H1 (cell line): Measurements from ENCODE around the gene CYP1A1. TPM values are rescaled to one million over a fixed set of nuclear protein-coding genes. Genes with fewer than 3 reads are reported as not detected.

Experiments
- CTCF ChIA-PET: fragments of 300-600 bp; sonication (Branson Sonifier 250); formaldehyde crosslinking; loops from one replicate; lab custom pipeline; 2021; ENCODE audit not compliant: partially characterized antibody; lab: Charles Lee
- POLR2A ChIA-PET: fragments of 300-600 bp; sonication (Branson Sonifier 250); formaldehyde crosslinking; loops from one replicate; lab custom pipeline; 2021; ENCODE audit warnings: inconsistent platforms; ENCODE audit not compliant: partially characterized antibody; lab: Charles Lee
- DNase-seq, 2 experiments: peaks; one replicate each; pipeline versions ENCODE4 v3.0.0 to v3.0.0-alpha.2; 2010 to 2022; ENCODE audit warnings: low spot score in 2 of 2, low read depth in 1 of 2, mixed read lengths in 1 of 2
- FAIRE-seq: peaks from 2 replicates; lab custom pipeline; 2011; peaks lifted over from hg19 to GRCh38; lab: Jason Lieb, UNC
- H2AFZ ChIP-seq: 2 replicates; pipeline ENCODE4 v1.8.1; 2012; ENCODE audit warnings: low read length, inconsistent platforms
- H2AK5ac ChIP-seq: 2 replicates; pipeline ENCODE4 v1.6.1; 2013; ENCODE audit warnings: low read depth, low read length
- H2BK120ac ChIP-seq: replicated peaks from 2 replicates; pipeline ENCODE3; 2013; ENCODE audit warnings: low read depth, low read length, inconsistent platforms
- H2BK12ac ChIP-seq: 2 replicates; pipeline ENCODE4 v1.6.1; 2013; ENCODE audit warnings: low read depth, low read length
- H2BK15ac ChIP-seq: 2 replicates; pipeline ENCODE4 v1.6.1; 2013; ENCODE audit warnings: low read length
- H2BK20ac ChIP-seq: 2 replicates; pipeline ENCODE4 v1.6.1; 2013; ENCODE audit warnings: low read length
- H2BK5ac ChIP-seq: 2 replicates; pipeline ENCODE4 v1.6.1; 2013; ENCODE audit warnings: low read depth, low read length
- H3K14ac ChIP-seq: 2 replicates; pipeline ENCODE4 v1.6.1; 2013; ENCODE audit warnings: inconsistent platforms; ENCODE audit not compliant: insufficient read length
- H3K18ac ChIP-seq: 2 replicates; pipeline ENCODE4 v1.6.1; 2013; ENCODE audit warnings: low read length; ENCODE audit errors: extremely low read depth
- H3K23ac ChIP-seq: 2 replicates; pipeline ENCODE4 v1.6.1; 2013; ENCODE audit warnings: inconsistent platforms; ENCODE audit not compliant: insufficient read length
- H3K23me2 ChIP-seq: 2 replicates; pipeline ENCODE4 v1.6.1; 2013; ENCODE audit warnings: low read depth, low read length
- H3K27ac ChIP-seq: 2 replicates; pipeline ENCODE4 v1.6.1; 2011; ENCODE audit warnings: low read depth, low read length, inconsistent platforms
- H3K27me3 ChIP-seq, 4 experiments: replicated peaks in 1 of 4; 1 replicate in 1 of 4; 2 replicates in 3 of 4; pipeline versions ENCODE4 v1.6.1 to v1.8.1; 2011 to 2013; ENCODE audit warnings: low read length in 3 of 4, mild to moderate bottlenecking in 3 of 4, inconsistent platforms in 2 of 4, mixed read lengths in 2 of 4, moderate library complexity in 1 of 4; ENCODE audit not compliant: control insufficient read depth in 3 of 4, insufficient read depth in 3 of 4; ENCODE audit errors: extremely low read depth in 1 of 4
- H3K36me3 ChIP-seq, 4 experiments: 2 replicates each; pipeline versions ENCODE4 v1.6.1 to v1.8.1; 2011 to 2013; ENCODE audit warnings: mild to moderate bottlenecking in 4 of 4, low read length in 3 of 4, moderate library complexity in 2 of 4, control low read depth in 1 of 4, inconsistent platforms in 1 of 4; ENCODE audit not compliant: insufficient read depth in 4 of 4, control insufficient read depth in 2 of 4
- H3K4ac ChIP-seq: replicated peaks from 2 replicates; pipeline ENCODE3; 2013; ENCODE audit warnings: low read length, low read depth, mixed read lengths, inconsistent platforms; ENCODE audit not compliant: insufficient read length
- H3K4me1 ChIP-seq, 4 experiments: replicated peaks in 1 of 4; 1 replicate in 1 of 4; 2 replicates in 3 of 4; pipeline versions ENCODE4 v1.6.1 to v1.8.1; 2011 to 2013; ENCODE audit warnings: low read length in 3 of 4, inconsistent platforms in 2 of 4, mixed read lengths in 1 of 4; ENCODE audit not compliant: insufficient read depth in 4 of 4, control insufficient read depth in 3 of 4
- H3K4me2 ChIP-seq, 2 experiments: 2 replicates each; pipeline versions ENCODE4 v1.6.1 to v1.8.1; 2011 to 2013; ENCODE audit warnings: low read depth in 2 of 2, low read length in 2 of 2, control low read depth in 1 of 2, inconsistent platforms in 1 of 2, mild to moderate bottlenecking in 1 of 2; ENCODE audit not compliant: insufficient read depth in 1 of 2
- H3K4me3 ChIP-seq, 4 experiments: fragments of 200-600, 300-600 bp in 1 of 4; sonication (generic), shearing (Covaris generic), sonication (Bioruptor Twin) in 1 of 4; 2 replicates each; pipeline versions ENCODE4 v1.5.1 to v1.8.1; 2011 to 2016; ENCODE audit warnings: low read length in 4 of 4, low read depth in 3 of 4, control low read depth in 2 of 4, inconsistent platforms in 2 of 4, mild to moderate bottlenecking in 2 of 4, mixed read lengths in 1 of 4, moderate library complexity in 1 of 4; ENCODE audit not compliant: insufficient read depth in 2 of 4; ENCODE audit errors: extremely low read depth in 1 of 4
- H3K56ac ChIP-seq: replicated peaks from 2 replicates; pipeline ENCODE3; 2013; ENCODE audit warnings: low read depth, mild to moderate bottlenecking, mixed read lengths, low read length, inconsistent platforms; ENCODE audit not compliant: insufficient read length
- H3K79me1 ChIP-seq: 2 replicates; pipeline ENCODE4 v1.6.1; 2013; ENCODE audit warnings: low read depth, low read length, control low read depth
- H3K79me2 ChIP-seq, 2 experiments: 2 replicates each; pipeline versions ENCODE4 v1.6.1 to v1.8.1; 2012 to 2013; ENCODE audit warnings: low read length in 2 of 2, mild to moderate bottlenecking in 2 of 2, inconsistent platforms in 1 of 2; ENCODE audit not compliant: insufficient read depth in 2 of 2, control insufficient read depth in 1 of 2
- H3K9ac ChIP-seq, 4 experiments: replicated peaks in 1 of 4; 1 replicate in 1 of 4; 2 replicates in 3 of 4; pipeline versions ENCODE4 v1.6.1 to v1.8.1; 2011 to 2013; ENCODE audit warnings: low read depth in 3 of 4, low read length in 3 of 4, control low read depth in 2 of 4, mild to moderate bottlenecking in 2 of 4, moderate library complexity in 2 of 4, inconsistent platforms in 1 of 4; ENCODE audit errors: extremely low read depth in 1 of 4
- H3K9me3 ChIP-seq, 2 experiments: 2 replicates each; pipeline versions ENCODE4 v1.6.1 to v1.8.1; 2012 to 2013; ENCODE audit warnings: mild to moderate bottlenecking in 2 of 2, moderate library complexity in 2 of 2, control low read depth in 1 of 2, inconsistent platforms in 1 of 2, low read depth in 1 of 2, low read length in 1 of 2, mixed read lengths in 1 of 2; ENCODE audit not compliant: insufficient read depth in 2 of 2
- H4K20me1 ChIP-seq, 2 experiments: replicated peaks in 1 of 2; 2 replicates each; pipeline versions ENCODE3 to v1.8.1; 2011 to 2013; ENCODE audit warnings: inconsistent platforms in 2 of 2, low read length in 2 of 2, mild to moderate bottlenecking in 1 of 2; ENCODE audit not compliant: insufficient read depth in 2 of 2, control insufficient read depth in 1 of 2
- H4K5ac ChIP-seq: 2 replicates; pipeline ENCODE4 v1.6.1; 2013; ENCODE audit warnings: low read length, low read depth, mixed read lengths, inconsistent platforms; ENCODE audit not compliant: insufficient read length
- H4K8ac ChIP-seq: 2 replicates; pipeline ENCODE4 v1.8.0; 2013; ENCODE audit warnings: mild to moderate bottlenecking, moderate library complexity, low read length, inconsistent platforms; ENCODE audit not compliant: insufficient read depth; ENCODE audit errors: extremely low read depth
- H4K91ac ChIP-seq: replicated peaks from 2 replicates; pipeline ENCODE3; 2013; ENCODE audit warnings: low read length, mixed read lengths, inconsistent platforms; ENCODE audit not compliant: insufficient read length
- CHD1 ChIP-seq: IDR thresholded peaks from 2 replicates; pipeline ENCODE4 v1.6.1; 2012; ENCODE audit warnings: low read depth, low read length, improper control_type of control experiment
- CTBP2 ChIP-seq: IDR thresholded peaks from 2 replicates; pipeline ENCODE4 v1.7.0; 2011; ENCODE audit warnings: borderline replicate concordance, mild to moderate bottlenecking, moderate library complexity, mixed read lengths, low read length; ENCODE audit not compliant: insufficient read depth, insufficient read length
- HDAC6 ChIP-seq: IDR thresholded peaks from one replicate; pipeline ENCODE4 v1.7.1; 2012; ENCODE audit warnings: low read depth, mild to moderate bottlenecking, inconsistent platforms, low read length, moderate library complexity
- POLR2AphosphoS5 ChIP-seq: IDR thresholded peaks from 2 replicates; pipeline ENCODE4 v1.6.1; 2011; ENCODE audit warnings: low read depth, low read length
- RFX5 ChIP-seq: IDR thresholded peaks from 2 replicates; pipeline ENCODE4 v1.6.1; 2011; ENCODE audit warnings: low read depth, low read length, improper control_type of control experiment, borderline replicate concordance
- SIN3A ChIP-seq, 2 experiments: IDR thresholded peaks in 1 of 2; conservative IDR thresholded peaks in 1 of 2; 2 replicates each; pipeline ENCODE4 v1.6.1; 2011 to 2012; ENCODE audit warnings: low read length in 2 of 2, improper control_type of control experiment in 1 of 2, low read depth in 1 of 2, mild to moderate bottlenecking in 1 of 2
- SP1 ChIP-seq: IDR thresholded peaks from 2 replicates; pipeline ENCODE4 v1.6.1; 2011; ENCODE audit warnings: low read depth, low read length
- SRF ChIP-seq: IDR thresholded peaks from 2 replicates; pipeline ENCODE4 v1.6.1; 2011; ENCODE audit warnings: mild to moderate bottlenecking, low read depth, low read length, moderate library complexity
- SUZ12 ChIP-seq: fragments of 200-600 bp; sonication (generic); IDR thresholded peaks from 2 replicates; pipeline ENCODE4 v1.6.1; 2012; ENCODE audit warnings: mild to moderate bottlenecking, inconsistent platforms, low read length, moderate library complexity, mixed read lengths
- YY1 ChIP-seq: IDR thresholded peaks from 2 replicates; pipeline ENCODE4 v1.6.1; 2011; ENCODE audit warnings: low read depth, mild to moderate bottlenecking, low read length
- ZNF274 ChIP-seq: IDR thresholded peaks from 2 replicates; pipeline ENCODE4 v1.7.0; 2012; ENCODE audit warnings: low read length, borderline replicate concordance; ENCODE audit errors: extremely low read depth
- WGBS, 2 experiments: shearing (Covaris generic) in 1 of 2; methylation state at CpG; one replicate each; pipeline versions ENCODE4 v1.1.6 to v1.1.7; 2013 to 2015; ENCODE audit warnings: low lambda C conversion rate in 2 of 2, mixed read lengths in 2 of 2, inconsistent platforms in 1 of 2, low coverage in 1 of 2, missing lambda C conversion rate in 1 of 2; ENCODE audit not compliant: insufficient replicate concordance in 2 of 2, insufficient coverage in 1 of 2, insufficient read length in 1 of 2; ENCODE audit errors: extremely low coverage in 1 of 2, missing lambda C conversion rate in 1 of 2; 5-methylcytosine and 5-hydroxymethylcytosine counted together
- polyA plus RNA-seq, 7 experiments: library from polyadenylated mRNA; depleted of rRNA in 3 of 7; stranded (reverse) in 5 of 7; unstranded in 2 of 7; fragments of >200 nt in 5 of 7; fragments of 200-250 nt in 2 of 7; gene quantifications; 1 replicate in 5 of 7; 2 replicates in 1 of 7; 4 replicates in 1 of 7; pipeline versions ENCODE4 v1.2.1 to v1.2.3, GENCODE V29; 2011 to 2013; ENCODE audit warnings: missing spikeins in 2 of 7, mixed read lengths in 2 of 7
- total RNA-seq: library from RNA; stranded (reverse); fragmentation: NEBNext Ultra II Directional; extraction: Animal tissue kit (Norgen Biotek cat#: 25700); gene quantifications from 2 replicates; pipeline ENCODE4 v1.2.1, GENCODE V29; 2021

CYP1A1 gene
- total and polyA plus RNA-seq, 2 of the 8 experiments (the other 6 are each of a cell fraction or from before 2014, with no cell fraction given) = 0.32 to 0.35 TPM

DNA sequence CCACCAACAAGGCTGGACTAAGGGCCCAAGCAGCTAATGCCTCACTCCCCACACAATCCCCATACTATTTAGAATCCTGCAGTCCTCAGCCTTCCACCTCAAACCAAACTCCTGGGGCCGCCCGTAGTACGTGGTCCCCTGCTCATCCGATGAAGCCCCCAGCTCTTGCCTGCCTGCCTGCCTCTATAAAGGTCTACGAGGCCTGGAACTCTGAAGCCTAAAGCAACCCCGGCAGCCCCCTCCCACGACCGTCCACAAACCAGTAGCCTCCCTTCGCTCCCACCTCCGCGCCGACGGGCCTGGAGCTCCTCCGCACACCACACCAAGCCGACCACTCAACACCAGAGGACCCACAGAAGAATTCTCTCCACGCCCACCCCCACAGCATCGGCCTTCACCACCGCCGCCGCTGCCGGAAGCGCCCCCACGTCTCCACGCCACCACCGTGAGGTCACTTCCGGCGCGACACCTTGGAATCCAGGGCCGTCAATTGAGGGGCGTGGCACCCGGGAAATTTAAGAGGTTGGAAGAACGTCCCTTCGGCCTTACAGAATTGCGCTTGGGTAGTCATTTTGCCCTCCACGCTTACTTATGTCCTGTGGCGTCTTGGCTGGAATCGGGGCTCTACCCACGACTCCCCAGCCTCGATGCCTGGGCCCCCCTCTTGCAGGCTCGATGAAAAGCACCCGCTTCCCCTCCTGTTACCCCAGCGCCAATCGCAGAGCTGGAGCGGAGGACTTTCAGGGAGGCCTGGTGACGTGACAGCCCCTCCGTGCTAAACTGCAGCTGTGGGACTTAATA is 29.5 kb downstream of the CYP1A1 start, which contains the start of gene EDC3:
Gene EDC3 (minus strand): TSS at position 428 of the 801 bp plus-strand sequence. CDS start 20,900 bp downstream, outside the sequence.
- Histone ChIP-seq H3K4me2 (peak within 1 kb of the TSS; percentile 59 to 95), H4K91ac (peak within 1 kb of the TSS; percentile 49), H3K79me1 (peaks cover 2% of the 10 kb centered on the region; the same call in 1 of the 2 replicates), H3K56ac (peak within 1 kb of the TSS; percentile 59), H2AFZ (peak within 1 kb of the TSS; percentile 93), H2AK5ac (peak within 1 kb of the TSS; percentile 83; the same call in 1 of the 2 replicates), H4K8ac (peak within 1 kb of the TSS; percentile 99), H4K5ac (peak within 1 kb of the TSS; percentile 73), H3K79me2 (peaks cover 21 to 46% of the 10 kb centered on the region in 2 experiments), H2BK120ac (no peak within 1 kb of the TSS), H2BK15ac (no peak within 1 kb of the TSS), H3K23me2 (peaks cover 5% of the 10 kb centered on the region), H2BK20ac (no peak within 1 kb of the TSS), H3K23ac (no peak within 1 kb of the TSS), H3K14ac (no peak within 1 kb of the TSS), H3K27me3 (no peaks in the 10 kb centered on the region; a peak in 3 of 7 replicates), H3K18ac (0 out of 2 replicates have a peak within 1 kb of the TSS, but pooled peaks have one; percentile 65), H2BK5ac (peak within 1 kb of the TSS; percentile 73), H3K36me3 (no peaks in the 10 kb centered on the region), H3K4me3 (peak within 1 kb of the TSS; percentile 82 to 97 (median 92)), H4K20me1 (peaks cover 0 to 4% of the 10 kb centered on the region in 2 experiments), H3K9me3 (no peaks in the 10 kb centered on the region), H3K4ac (peak within 1 kb of the TSS; percentile 34), H3K27ac (peak within 1 kb of the TSS; percentile 76), H3K9ac (peak within 1 kb of the TSS; percentile 86 to 96 (median 90)), H3K4me1 (peaks cover 0 to 5% (median 3%) of the 10 kb centered on the region in 4 experiments; a peak in 4 of 7 replicates), H2BK12ac (0 out of 2 replicates have a peak within 1 kb of the TSS, but pooled peaks have one; percentile 39)
- ChIA-PET CTCF (interaction anchor here (0.7 to 2.1 kb wide), 8 partner anchors 10 to 83 kb away, joined by 3 to 9 read pairs (median 4); partner anchors contain the start of gene CYP1A1), POLR2A (interaction anchor here (0.6 to 3.1 kb wide), 12 partner anchors 12 to 240 kb away, joined by 3 to 12 read pairs (median 4); partner anchors contain the start of gene CYP1A1)
- FAIRE-seq (no peak), DNase-seq (peak; percentile 33 to 95)
- 2% methylated on average over 45 of the region's 46 CpGs; no CpG with 5 or more reads in 1 of the 2 experiments for WGBS, 2 experiments
- TF ChIP-seq SUZ12 (no peak), CHD1 (no peak), CTBP2 (no peak), SP1 (0 out of 2 replicates have a peak, but pooled peaks have one; percentile 41), YY1 (no peak), RFX5 (no peak), SIN3A (conservative IDR thresholded peaks at IDR 0.05 in 1 of 2, IDR thresholded peaks at IDR 0.05 in 1 of 2; ENCODE audit: low read depth in 1 of 2, low read length in 2 of 2) (peak; percentile 88 to 97), ZNF274 (no peak), HDAC6 (no peak), POLR2AphosphoS5 (peak; percentile 62), SRF (0 out of 2 replicates have a peak, but pooled peaks have one; percentile 42)
